HUES48 (cell line): ENCODE results near the gene SLIT3.

Experiments used
- H3K27ac ChIP-seq: one replicate; pipeline ENCODE4 v1.7.0; 2013; ENCODE audit warnings: low read depth, low read length, inconsistent platforms
- H3K27me3 ChIP-seq: 2 replicates; pipeline ENCODE4 v1.6.1; 2013; ENCODE audit warnings: mild to moderate bottlenecking, low read length; ENCODE audit not compliant: control insufficient read depth, insufficient read depth
- H3K36me3 ChIP-seq: 2 replicates; pipeline ENCODE4 v1.6.1; 2013; ENCODE audit warnings: low read length; ENCODE audit not compliant: control insufficient read depth, insufficient read depth
- H3K4me1 ChIP-seq: 2 replicates; pipeline ENCODE4 v1.6.1; 2013; ENCODE audit warnings: mild to moderate bottlenecking, low read length; ENCODE audit not compliant: control insufficient read depth, insufficient read depth
- H3K4me3 ChIP-seq: 2 replicates; pipeline ENCODE4 v1.5.1; 2013; ENCODE audit warnings: mild to moderate bottlenecking, low read depth, low read length
- H3K9ac ChIP-seq: 2 replicates; pipeline ENCODE4 v1.6.1; 2013; ENCODE audit warnings: mild to moderate bottlenecking, low read depth, low read length, moderate library complexity
- H3K9me3 ChIP-seq: 2 replicates; pipeline ENCODE4 v1.6.1; 2013; ENCODE audit warnings: low read length; ENCODE audit not compliant: control insufficient read depth, insufficient read depth

SLIT3 gene

DNA sequence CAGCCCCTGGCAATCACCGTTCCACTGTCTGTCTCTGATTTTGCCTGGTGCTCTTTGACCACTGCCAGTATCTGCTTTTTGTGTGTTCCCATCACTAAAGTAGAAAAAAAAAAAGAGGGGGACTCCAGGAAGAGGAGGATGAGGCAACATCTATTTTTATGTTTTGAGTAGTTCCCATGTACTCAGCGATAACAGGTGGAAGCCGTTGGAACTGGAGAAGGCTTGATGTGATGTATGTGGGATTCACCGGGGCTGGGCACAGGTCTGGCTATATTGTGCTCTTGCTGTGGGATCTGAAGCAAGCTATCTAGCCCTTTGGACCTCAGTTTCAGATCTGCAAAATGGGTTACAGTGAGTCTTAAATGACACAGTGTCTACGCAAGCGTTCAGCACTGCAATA is 104.9 kb downstream of the SLIT3 start:
- Histone ChIP-seq H3K36me3 (no peaks in the 10 kb centered on the region), H3K4me3 (no peak overlapping the region), H3K9ac (no peak overlapping the region), H3K27me3 (no peaks in the 10 kb centered on the region), H3K4me1 (no peaks in the 10 kb centered on the region), H3K27ac (no peak overlapping the region), H3K9me3 (no peaks in the 10 kb centered on the region)

DNA sequence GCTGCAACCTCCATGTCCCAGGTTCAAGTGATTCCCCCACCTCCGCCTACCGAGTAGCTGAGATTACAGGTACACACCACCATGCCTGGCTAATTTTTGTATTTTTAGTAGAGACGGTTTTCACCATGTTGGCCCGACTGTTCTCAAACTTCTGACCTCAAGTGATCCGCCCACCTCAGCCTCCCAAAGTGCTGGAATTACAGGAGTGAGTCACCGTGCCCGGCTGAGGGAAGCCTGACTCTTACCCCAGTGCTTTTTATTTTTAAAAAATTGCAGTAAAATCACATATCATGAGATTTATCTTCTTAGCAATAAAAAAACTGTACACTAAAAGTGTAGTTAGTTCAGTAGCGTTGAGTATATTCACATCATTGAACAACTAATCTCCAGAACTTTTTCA is 105.3 kb downstream of the SLIT3 start:
- Histone ChIP-seq H3K9me3 (no peaks in the 10 kb centered on the region), H3K4me3 (no peak overlapping the region), H3K4me1 (no peaks in the 10 kb centered on the region), H3K36me3 (no peaks in the 10 kb centered on the region), H3K27ac (no peak overlapping the region), H3K27me3 (no peaks in the 10 kb centered on the region), H3K9ac (no peak overlapping the region)

DNA sequence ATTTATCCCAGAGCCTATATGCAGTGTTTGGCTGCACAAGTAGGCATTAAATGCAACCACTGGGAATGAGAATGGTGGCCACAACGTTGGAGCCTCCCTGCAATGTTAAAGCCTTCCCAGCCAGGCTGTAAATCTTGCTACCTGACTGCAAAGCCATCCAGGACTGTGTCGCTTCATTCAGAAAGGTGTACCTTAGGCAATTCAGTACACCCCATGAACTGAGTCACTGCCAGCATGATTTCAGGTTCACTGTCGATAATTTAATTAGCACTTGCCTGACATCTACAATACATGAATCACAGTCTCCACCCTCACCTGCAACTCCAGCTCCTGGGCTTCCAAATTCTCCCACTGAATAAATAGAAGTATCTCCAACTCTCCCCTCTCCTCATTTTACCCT is 108.4 kb downstream of the SLIT3 start:
- no peaks in the 10 kb centered on the region for H3K36me3 ChIP-seq
- H3K4me1 ChIP-seq, result no peaks in the 10 kb centered on the region
- no peak overlapping the region for H3K27ac ChIP-seq

DNA sequence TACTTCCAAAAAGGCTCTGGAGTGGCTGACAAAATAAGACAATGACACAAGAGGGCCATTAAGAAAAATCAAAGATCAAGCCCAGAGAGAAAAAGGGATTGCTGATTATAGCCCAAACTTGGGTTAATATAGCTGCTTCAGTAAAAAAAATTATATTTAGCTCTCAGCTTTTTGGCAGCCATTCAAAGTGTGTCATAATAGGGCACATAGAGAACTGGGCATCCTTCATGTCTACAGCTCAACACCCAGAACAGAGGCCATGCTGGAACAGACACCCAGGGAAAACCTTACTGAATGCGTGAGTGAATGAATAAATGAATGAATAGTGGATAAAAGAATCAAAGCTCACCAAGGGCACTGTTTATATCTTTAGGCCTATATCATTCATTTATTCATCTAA is 110.1 kb downstream of the SLIT3 start:
- no peaks in the 10 kb centered on the region for H3K27me3 ChIP-seq
- no peaks in the 10 kb centered on the region for H3K36me3 ChIP-seq
- H3K9ac ChIP-seq, result no peak overlapping the region
- no peak overlapping the region for H3K27ac ChIP-seq
- H3K4me1 ChIP-seq, result peaks cover 6% of the 10 kb centered on the region; the same call in 1 of the 2 replicates
- H3K9me3 ChIP-seq, result no peaks in the 10 kb centered on the region
- H3K4me3 ChIP-seq, result no peak overlapping the region

More for the DNA sequence above, 108.4 kb downstream of the SLIT3 start:
- Histone ChIP-seq H3K9ac (no peak overlapping the region), H3K27me3 (no peaks in the 10 kb centered on the region), H3K9me3 (no peaks in the 10 kb centered on the region), H3K4me3 (no peak overlapping the region)

DNA sequence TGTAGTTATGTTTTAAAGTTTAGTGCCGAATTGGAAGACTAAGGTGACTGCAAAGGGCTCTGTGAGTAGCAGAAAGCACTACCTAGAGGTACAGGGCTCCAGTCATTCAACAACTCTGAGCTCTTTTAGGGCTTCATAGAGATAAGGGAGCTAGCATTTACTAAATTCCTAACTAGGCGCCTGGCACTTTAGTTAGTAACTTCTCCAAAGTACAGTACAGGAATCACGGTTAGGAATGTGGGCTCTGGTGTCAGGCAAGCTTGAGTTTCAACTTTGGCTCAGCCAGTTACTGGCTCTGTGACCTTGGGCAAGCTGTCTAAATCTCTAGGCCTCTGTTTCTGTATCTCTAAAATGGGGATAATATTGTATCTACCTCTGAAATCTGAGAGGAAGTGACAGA is 115.3 kb downstream of the SLIT3 start:
- H3K4me1 ChIP-seq, result peaks cover 6% of the 10 kb centered on the region; the same call in 1 of the 2 replicates
- H3K36me3 ChIP-seq, result no peaks in the 10 kb centered on the region
- H3K27me3 ChIP-seq, result no peaks in the 10 kb centered on the region
- no peaks in the 10 kb centered on the region for H3K9me3 ChIP-seq
- no peak overlapping the region for H3K27ac ChIP-seq
- no peak overlapping the region for H3K9ac ChIP-seq
- H3K4me3 ChIP-seq, result no peak overlapping the region

DNA sequence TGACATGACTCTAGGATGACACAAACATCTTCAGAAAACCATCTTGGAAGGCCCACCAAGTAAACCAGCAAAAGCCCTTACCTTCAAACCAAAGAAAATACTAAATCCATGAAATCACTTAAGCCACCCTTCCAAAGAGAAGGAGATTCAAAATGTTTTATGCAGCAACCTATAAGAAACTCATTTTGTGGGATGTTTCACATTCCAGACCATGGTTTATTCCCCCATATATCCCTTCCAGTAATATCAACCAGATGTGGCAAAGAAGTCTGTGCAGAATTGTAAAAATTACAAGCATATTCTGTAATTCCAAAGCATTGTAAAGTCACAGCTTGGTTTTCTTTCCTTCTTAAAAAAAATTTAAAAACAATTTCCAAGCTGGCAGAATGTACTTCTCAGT is 117.4 kb downstream of the SLIT3 start:
- Histone ChIP-seq H3K9ac (no peak overlapping the region), H3K36me3 (no peaks in the 10 kb centered on the region), H3K9me3 (no peaks in the 10 kb centered on the region), H3K4me3 (no peak overlapping the region), H3K4me1 (peaks cover 6% of the 10 kb centered on the region; the same call in 1 of the 2 replicates), H3K27ac (no peak overlapping the region), H3K27me3 (no peaks in the 10 kb centered on the region)

DNA sequence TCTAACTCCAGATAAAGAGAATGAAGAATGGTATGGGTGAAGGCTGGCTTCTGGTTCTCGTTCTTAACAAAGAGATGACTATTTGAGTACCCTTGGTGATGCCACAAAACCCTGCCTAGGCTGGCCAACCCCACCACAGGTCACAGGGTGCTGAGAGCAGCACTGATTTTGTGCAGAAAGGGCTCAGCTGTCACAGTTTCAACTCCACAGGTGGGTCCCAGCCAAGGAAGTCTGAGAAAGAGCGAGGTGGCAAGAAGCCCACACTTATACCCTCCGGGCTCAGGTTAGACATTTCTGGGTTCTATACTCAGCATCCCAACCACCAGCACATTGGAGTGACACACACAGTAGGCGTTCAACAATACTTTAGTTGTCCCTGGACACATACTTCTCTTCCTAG is 118.1 kb downstream of the SLIT3 start:
- no peak overlapping the region for H3K4me3 ChIP-seq
- no peak overlapping the region for H3K9ac ChIP-seq
- no peaks in the 10 kb centered on the region for H3K36me3 ChIP-seq
- H3K27me3 ChIP-seq, result no peaks in the 10 kb centered on the region
- no peaks in the 10 kb centered on the region for H3K9me3 ChIP-seq
- H3K4me1 ChIP-seq, result peaks cover 6% of the 10 kb centered on the region; the same call in 1 of the 2 replicates
- no peak overlapping the region for H3K27ac ChIP-seq

DNA sequence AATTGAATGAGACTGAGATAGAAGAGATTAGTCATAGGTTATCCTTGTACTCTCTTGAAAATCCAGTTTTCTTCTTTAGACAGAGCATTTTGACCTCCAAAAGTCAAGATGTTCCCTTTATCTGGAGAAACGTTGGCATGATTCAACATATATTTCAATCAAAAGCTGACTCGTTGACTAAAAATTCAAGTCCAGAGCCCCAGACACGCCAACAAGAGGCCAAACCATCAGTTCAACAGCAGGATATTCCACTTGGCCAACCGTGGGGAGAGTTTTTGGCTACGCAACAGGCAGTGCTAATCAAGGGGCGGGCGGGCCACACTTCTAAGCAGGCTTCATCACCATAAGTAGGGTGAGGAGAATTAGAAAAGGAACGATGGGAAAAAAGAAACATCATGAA is 119.1 kb downstream of the SLIT3 start:
- Histone ChIP-seq H3K27ac (no peak overlapping the region), H3K9ac (no peak overlapping the region), H3K4me3 (no peak overlapping the region), H3K9me3 (no peaks in the 10 kb centered on the region), H3K4me1 (peaks cover 12% of the 10 kb centered on the region), H3K36me3 (no peaks in the 10 kb centered on the region), H3K27me3 (no peaks in the 10 kb centered on the region)

DNA sequence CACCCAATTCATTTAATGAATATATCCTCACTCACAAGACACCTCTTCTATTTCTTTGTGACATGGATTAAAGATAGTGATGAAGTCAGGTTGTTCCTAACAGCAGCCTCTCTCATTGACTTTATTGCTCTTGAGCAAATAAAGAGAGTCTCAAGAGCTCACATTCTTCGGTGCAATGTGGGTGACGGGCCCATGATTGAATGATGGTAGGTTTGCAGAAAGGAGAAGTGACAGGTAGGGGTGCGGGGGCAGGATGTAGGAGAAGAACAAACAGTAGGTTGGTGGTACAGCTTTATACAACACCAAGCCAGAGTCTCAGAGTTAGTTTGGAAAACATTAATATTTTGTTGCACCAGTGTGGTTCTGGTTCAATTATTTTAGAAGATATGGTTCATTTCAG is 122.2 kb downstream of the SLIT3 start:
- Histone ChIP-seq H3K4me1 (peaks cover 5% of the 10 kb centered on the region), H3K9ac (no peak overlapping the region), H3K9me3 (no peaks in the 10 kb centered on the region), H3K27me3 (no peaks in the 10 kb centered on the region), H3K4me3 (no peak overlapping the region), H3K36me3 (no peaks in the 10 kb centered on the region), H3K27ac (no peak overlapping the region)

DNA sequence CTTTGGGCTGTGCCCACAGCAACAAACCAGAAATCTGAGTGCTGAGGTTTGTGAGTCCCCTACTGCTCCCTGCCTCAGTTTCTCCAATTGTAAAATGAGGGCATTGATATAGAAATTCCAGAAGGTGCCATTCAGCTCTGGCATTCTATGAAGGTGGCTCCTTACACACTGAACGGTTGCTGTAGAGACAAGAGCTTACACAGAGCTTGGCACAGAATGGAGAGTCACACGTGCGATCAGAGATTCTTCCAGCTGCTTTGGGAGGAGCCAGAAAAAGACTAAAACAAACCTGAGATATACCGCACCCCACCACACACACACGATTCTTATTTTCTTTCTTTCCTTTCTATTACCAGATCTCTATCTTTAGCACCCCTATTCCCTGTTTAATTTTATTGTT is 122.7 kb downstream of the SLIT3 start:
- no peaks in the 10 kb centered on the region for H3K36me3 ChIP-seq
- no peaks in the 10 kb centered on the region for H3K27me3 ChIP-seq
- no peak overlapping the region for H3K4me3 ChIP-seq
- no peaks in the 10 kb centered on the region for H3K9me3 ChIP-seq
- H3K9ac ChIP-seq, result no peak overlapping the region
- H3K4me1 ChIP-seq, result peaks cover 5% of the 10 kb centered on the region
- no peak overlapping the region for H3K27ac ChIP-seq

DNA sequence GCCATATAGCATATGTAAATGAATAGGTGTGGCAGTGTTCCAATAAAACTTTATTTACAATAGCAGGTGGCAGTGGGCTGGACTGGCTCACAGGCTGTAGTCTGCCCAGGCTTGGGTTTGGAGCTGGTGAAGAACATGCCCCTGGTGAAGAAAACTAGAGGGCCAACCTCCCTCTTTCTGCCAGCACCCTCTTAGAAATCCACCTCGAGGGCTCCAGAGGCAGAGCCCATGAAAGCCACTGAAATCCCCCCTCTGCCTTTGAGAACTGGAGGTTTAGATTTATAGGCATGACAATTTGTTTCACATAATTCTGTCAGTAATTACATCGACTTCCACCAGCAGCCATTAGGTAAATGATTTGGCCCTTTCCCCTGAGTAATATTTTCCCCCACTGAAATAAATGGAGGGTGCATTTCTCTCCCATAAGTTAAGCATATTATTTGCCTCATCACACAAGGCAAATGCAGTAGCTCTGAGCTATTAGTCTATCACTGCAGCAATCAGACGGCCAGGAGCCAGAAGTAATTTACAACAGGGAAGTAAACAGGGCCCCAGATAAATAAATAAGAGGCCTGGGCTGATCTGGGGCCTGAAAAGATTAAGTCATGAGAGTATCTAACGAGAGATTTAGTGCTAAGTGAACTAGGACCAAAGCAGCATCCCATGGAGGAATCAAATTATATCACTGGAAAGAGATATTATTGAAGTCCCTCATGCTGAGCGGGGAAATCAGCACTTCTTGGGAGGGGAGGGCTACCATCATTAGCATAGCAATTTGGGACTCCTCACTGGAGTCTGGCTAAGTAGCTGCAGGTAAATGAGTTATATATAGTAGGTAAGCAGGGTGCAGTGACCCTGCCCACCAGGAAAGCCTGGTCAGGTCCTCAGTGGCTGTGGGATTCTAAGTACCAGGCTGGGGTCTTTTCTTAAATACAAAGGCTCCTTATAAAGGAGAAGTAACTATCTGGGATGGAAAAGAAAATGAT is 123.9 kb downstream of the SLIT3 start:
- Histone ChIP-seq H3K4me3 (no peak overlapping the region), H3K4me1 (peaks cover 5% of the 10 kb centered on the region)

More for the DNA sequence above, 123.9 kb downstream of the SLIT3 start:
- Histone ChIP-seq H3K9me3 (no peaks in the 10 kb centered on the region), H3K27ac (no peak overlapping the region), H3K36me3 (no peaks in the 10 kb centered on the region), H3K9ac (no peak overlapping the region), H3K27me3 (no peaks in the 10 kb centered on the region)
